NCI-H2029 treated with DMSO at 0.1 percent for 48 hours (cell line): Measurements from ENCODE around the gene PSPC1.
"Not testable (repeated sequence)": the region's sequence is repeated elsewhere in the genome, so short reads cannot be mapped to it uniquely, and the experiment has no call there.

ENCODE experiments used
- DNase-seq: peaks from one replicate; lab custom pipeline; 2025; lab: John Stamatoyannopoulos, UW

PSPC1 gene

DNA sequence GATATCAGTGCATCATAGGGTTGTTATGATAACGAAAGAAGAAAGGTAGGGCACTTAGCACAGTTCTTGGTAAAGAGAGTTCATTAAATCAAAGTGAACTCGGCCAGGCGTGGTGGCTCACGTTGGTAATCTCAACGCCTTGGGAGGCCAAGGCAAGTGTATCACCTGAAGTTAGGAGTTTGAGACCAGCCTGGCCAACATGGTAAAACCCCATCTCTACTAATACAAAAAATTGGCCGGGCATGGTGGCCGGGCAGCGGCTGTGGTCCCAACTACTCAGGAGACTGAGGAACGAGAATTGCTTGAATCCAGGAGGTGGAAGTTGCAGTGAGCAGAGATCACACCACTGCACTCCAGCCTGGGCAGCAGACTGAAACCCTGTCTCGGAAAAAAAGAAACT, 19.1 kb downstream of the PSPC1 start:
- DNase-seq, result no peak

DNA sequence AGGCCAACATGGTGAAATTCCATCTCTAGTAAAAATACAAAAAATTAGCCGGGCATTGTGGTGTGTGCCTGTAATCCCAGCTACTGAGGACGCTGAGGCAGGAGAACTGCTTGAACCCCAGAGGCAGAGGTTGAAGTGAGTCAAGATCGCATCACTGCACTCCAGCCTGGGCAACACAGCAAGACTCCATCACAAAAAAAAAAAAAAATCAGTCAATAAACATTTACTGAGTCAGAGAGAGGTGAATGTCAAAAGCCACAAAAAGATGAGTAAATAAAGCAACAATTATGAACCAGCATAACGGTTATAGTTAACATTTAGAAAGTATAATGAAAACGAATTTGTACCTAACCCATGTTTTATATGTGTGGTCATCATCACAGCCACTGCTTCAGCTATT, 23.1 kb downstream of the PSPC1 start:
- no peak for DNase-seq

DNA sequence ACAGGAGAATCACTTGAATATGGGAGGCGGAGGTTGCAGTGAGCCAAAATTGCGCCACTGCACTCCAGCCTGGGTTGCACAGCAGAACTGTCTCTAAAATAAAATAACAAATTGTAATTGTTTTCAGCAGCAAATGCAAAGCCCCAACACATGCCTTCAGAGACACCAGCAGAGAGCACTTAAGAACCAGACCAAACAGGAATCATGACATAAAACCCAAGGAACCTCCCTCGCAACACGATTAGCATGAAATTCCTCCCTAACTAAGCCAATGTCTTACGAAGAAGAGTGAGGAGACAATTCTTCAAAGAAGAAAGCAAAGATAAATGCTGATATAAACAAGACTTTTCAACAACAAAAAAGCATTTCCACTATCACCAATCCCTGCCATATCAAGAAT, 40.1 kb downstream of the PSPC1 start:
- no peak for DNase-seq

DNA sequence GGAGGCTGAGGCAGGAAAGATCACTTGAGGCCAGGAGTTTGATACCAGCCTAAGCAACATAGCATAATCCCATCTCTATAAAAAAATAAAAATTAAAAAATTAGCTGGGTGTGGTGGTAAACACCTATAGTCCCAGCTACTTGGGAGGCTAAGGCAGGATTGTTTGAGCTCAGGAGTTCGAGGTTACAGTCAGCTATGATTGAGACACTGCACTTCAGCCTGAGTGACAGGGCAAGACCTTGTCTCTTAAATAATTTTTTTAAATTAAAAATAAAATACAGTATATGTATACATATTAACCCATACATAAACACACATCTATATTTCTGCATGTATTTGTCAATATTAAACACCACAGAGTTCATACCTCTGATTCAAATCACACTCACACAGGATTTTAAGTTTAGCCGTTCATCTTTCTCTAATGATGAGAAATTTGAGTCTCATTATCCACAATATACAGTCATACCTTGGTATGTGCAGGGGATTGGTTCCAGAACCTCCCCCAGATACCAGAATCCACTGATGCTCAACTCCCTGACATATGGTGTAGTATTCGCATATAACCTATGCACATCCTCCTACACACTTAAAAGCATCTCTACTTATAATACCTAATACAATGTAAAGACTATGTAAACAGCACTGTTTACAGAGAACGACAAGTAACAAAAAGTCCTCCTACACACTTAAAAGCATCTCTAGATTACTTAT, 44.7 kb downstream of the PSPC1 start:
- no peak for DNase-seq

DNA sequence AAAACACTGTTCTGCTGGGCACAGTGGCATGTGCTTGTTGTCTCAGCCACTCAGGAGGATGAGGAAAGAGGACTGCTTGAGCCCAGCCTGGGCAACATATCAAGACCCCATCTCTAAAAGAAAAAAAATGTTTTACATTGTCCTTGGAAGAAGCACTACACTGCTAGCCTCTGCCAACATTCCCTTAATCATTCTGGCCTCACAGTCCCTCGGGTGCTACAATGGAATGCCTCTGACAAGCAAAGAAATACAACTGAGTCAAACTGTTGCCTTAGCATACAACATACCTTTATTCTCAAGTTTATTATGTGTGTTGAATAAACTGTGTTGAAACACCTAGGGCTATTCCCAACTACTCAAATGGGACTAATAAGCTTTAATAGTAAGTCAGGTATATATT, 56.1 kb downstream of the PSPC1 start:
- DNase-seq, result no peak

DNA sequence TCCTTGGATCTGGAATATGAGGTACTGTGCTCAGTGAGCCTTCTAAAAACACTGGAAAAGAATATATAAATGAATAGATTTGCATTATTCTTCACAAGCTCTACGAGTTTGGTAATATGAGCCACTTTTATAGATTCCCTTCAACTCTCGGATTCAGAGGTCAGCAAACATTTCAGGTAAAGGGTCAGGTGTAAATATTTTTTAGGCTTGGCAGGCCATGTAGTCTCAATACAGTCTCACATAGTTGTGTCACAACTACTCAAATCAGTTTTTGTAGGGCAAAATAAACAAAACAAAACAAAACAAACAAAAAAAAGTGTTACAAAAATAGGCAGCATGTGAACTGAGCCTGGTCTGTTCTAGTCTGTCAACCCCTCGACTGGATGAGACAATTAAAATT, 57.4 kb downstream of the PSPC1 start:
- DNase-seq, result no peak

DNA sequence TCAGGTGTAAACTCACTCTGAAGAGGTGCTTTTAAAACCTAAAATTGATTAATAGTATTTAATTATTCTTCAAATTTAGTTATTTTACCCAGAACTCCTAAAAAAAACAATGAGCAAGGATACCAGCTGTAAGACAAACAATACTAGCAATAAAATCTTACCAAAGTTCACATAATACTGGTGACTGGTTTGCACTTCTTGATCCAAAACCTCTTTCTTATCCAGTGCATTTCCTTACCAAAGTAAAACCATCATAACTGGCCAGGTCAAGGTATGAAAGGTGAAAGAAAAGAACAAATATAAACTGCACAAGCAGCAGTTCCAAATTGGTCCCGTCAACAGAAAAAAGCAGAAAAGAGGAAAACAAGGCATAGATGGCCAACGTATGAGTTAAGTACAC, 62.7 kb downstream of the PSPC1 start:
- DNase-seq, result no peak

DNA sequence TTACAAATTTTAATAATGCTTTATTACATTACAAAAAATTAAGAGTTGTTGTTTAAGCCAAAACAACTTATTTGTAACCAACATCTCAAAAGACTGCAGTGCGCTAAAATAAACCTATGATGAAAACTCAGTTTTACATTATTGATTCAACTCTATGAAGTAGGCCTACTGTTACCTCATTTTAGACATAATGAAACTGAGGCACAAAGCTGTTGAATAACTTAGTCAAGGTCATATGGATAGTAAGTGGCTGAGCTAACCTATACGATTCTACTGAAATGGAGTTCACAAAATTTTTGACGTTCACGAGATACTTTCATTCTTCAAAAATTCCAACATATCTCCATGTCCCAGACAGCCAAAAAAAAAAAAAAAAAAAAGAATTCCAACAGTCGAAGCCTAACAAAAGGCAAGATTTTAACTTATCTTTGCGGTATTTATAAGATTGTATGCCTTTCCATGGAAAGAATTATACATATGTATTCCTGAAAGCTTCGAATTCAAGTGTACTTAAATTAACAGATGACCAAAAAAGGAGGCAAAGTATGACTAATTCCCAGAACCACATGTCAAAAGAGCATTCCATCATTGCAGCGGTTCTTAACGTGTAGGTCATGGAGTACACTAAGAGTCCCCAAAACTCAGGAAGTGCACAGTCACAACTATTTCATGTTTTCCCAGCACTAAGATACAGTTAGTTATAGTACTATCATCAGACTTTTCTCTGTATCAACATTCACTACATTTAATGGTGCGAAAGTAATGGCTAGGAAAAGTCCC, 69.4 kb downstream of the PSPC1 start:
- DNase-seq, result no peak

DNA sequence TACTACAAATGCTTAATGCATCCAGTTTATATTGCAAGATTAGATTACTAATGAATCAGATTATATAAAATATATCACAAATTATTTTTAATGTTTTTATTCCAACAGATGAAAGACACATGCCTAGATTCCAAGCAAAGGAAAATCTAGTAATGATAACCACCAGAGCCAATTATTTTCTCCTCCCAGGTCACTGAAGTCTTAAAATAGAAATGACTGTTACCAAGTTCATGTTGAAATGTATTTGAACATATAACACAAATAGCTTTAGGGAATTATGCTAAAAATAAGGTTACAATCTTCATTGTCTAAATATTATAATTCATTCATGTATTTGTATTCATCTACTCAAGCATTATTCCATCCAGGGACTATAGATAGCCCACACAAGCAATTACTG, 73.0 kb downstream of the PSPC1 start:
- DNase-seq, result not testable (repeated sequence)

DNA sequence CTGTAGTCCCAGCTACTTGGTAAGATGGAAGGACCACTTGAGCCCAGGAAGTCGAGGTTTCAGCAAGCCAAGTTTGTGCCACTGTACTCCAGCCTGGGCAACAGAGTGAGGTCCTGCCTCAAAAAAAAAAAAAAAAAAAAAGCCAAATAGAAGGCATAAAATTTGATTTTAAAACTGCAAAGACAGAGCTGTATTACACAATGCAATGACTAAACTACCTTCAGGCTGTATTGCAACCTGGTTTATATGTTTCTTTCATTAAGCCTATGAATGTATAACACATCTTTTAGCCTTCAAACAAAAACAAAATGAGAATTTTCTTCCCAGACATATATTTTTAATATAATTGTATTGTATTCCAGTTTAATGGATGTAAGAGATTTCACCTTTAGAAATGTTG, 73.7 kb downstream of the PSPC1 start:
- not testable (repeated sequence) for DNase-seq

DNA sequence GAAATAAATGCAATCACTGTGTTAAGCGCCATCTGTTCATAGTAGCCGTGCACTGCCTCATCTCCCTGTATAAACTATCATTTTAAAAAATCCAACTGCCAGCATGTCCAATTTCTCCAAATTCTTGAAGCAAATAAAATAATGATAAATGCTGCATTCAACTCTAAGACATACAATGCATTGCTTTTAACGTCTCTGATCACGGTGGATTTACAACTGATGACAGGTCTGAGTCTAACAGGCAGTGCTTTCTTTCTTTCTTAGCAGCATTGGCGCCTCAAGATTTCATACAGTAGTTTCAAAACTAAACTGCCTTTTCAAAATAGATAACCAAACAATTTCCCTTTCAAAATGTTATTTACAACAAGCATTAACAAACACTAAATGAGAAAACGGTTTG, 78.5 kb downstream of the PSPC1 start:
- not testable (repeated sequence) for DNase-seq

DNA sequence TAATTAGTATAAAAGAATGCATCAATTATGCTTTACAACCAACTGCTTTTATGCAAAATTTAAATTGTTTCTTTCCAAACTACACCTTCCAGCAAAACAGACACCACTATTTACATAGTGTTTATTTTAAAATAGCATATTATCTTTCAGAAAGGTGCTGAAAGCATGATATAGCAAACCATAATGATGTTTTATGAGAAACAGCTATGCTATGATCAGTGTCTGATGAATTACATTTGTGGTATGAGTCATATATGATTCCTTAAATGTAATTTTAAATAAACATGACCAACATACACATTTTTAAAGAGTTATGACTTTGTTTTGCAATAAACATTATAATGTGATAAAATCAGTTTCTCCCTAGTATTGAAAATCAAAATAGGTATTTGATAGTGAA, 81.1 kb downstream of the PSPC1 start:
- not testable (repeated sequence) for DNase-seq

DNA sequence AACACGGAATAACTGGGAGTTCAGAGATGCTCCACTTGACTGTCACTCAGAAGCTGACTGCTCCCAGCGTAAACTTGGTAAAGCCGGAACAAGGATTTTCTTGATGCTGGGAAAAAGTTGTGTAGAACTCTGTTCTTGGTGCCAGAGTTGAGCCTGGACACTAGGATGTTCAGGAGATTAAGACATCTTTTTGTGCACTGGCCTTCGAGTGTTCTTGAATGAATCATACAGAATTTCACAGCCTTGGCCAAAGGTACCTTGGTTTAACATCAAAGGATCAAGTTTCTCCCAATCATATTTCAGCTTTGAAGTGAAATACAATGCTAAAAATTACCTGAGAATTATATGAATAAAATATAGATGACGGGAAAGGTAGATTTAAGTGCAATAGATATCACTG, 81.8 kb downstream of the PSPC1 start:
- not testable (repeated sequence) for DNase-seq

DNA sequence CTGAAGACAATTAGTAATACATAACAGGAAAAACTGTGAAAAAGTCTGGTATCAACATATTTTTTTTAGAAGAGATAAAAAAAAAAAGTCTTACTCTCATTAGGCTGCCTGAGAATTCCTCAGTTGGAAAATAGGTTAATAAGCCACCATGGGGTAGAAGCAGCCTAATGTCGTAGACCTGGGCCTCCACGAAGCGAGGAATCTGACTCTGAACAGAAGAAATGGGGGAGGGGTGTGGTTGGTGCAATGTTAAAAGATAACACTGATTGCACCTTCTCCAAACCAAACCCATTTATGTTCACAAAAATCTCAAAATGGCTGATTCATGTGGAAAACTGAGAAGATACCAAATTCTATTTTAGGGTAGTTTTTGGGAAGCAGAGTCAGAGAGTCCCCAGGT, 86.9 kb downstream of the PSPC1 start:
- no peak for DNase-seq

DNA sequence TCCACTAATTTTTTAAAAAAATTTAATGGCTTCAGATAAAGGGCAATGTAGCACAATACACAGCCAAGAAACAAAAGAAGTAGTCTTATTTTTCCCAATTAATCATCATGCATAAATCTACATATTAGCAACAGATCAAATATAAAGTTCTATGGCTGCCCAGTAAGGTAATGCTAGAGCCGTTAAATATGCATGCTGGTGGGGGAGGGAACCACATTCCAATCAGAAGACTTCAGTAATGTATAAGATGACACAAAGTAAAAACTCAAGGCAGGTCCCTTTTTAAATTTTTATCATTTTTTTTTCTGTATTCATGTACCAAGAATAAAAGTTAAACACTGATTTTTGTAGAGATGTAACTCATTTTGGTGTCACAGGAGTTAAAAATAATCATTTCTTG, 87.3 kb downstream of the PSPC1 start:
- no peak for DNase-seq

DNA sequence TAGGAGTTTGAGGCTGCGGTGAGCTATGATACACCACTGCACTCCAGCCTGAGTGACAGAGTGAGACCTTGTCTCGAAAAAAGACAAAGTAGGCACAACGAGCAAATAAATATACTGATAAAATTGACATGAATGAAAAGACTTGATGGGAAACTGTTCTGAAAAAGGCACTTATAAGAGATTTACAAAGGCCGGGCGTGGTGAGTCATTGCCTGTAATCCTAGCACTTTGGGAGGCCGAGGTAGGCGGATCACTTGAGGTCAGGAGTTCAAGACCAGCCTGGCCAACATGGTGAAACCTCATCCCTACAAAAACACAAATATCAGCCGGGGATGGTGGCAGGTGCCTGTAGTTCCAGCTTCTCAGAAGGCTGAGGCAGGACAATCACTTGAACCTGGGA, 91.3 kb downstream of the PSPC1 start:
- DNase-seq, result not testable (repeated sequence)

DNA sequence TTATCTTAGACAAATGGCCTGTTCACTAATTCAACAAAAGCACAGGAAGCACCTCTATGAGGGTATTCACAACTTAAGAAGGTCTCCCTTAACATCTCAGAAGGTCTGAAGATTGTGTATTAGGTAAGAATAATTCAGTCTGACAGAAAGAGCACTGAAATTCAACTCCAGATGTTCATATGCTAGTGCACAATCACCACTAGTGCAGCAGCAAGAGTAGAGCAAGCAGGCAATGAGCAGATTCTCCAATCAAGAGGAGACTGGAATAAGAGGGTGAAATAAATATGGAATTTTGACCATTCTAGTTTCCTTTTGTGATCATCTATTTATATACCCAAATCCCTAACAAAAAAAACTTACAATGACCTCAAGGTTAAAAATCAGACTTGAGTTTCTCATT, 97.3 kb downstream of the PSPC1 start:
- DNase-seq, result no peak

DNA sequence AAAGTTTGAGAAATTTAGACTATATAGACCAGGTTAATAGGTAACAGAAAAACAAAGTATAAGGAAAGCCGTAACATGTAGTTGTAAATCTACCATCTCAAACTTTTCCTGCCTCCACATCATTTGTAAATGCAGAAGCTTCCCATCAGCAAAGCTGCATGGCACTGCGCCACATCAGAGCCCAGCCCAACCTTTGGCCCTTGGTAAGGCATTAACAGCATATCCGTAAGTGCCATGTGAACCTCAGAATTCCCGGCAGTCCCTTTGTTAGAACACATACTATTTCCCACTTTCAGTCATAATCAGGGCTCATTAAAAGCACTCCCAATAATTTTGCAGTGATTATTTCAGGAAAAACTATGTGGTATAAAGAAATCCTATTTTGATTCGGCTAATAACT, 97.7 kb downstream of the PSPC1 start:
- no peak for DNase-seq

DNA sequence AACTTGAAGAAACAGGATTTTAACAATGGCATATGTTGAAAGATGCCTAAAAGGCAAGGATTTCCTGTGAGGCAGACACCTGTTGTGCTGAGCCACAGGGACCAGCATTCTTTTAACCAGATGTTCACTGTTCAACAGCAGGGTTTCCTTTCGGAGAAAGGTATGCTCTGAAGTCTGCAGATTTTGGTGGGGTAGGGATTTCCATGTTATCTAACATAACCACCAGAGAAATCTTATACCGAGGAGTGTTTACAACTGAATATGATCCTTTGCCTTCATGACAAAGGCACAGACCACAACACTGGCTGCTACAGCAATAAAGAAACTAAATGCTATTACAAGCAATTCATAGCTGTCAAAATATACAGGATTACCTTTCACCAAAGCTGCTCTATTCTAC, 101.2 kb downstream of the PSPC1 start:
- no peak for DNase-seq

DNA sequence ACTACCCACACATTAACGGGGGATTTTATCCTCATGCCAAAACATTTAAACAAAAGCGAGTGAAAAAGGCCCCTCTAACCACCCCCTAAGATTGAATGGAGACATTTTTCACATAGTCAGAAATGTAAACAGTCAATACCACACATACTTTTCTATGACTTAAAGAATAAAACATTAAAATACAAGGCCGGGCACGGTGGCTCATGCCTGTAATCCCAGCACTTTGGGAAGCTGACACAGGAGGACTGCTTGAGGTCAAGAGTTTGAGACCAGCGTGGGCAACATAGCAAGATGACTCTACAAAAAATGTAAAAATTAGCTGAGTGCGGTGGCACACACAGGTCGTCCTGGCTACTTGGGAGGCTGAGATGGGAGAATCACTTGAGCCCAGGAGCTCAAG, 102.0 kb downstream of the PSPC1 start:
- DNase-seq, result no peak

DNA sequence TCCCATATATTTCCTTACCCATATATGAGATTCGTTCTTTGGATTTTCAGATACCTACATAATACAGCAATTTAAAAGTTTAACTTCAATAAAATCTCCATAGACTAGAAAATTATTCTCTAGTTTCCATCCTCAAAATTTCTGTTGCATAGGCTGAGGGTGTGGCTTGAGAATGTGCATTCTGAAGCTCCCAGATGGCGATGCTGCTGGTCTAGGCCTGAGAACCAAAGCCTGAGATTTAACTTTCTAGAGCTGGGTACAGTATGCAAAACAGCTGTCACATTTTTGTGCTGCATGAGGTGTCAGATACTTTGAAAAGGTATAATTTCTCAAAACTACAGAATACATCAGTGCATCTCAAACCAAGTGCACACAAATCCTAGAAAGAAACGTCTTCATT, 106.6 kb downstream of the PSPC1 start:
- DNase-seq, result no peak

DNA sequence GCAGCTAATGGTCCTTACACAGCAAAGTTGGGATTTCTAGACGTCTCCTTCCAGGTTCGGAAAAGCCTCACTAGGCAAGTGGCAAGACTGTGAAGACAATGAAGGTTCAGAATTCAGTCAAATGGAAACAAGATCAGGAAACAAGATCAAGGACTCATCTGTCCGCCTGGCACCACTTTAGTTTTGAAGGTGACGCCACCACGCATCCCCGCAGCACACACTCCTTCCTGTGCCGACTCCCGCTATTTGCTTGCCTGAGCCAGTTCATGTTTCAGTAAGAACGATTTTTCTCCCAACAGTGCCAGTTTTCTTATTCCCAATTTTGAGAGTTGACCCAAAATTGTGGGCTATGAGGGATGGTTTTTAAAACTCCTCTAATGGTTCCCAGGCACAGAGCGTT, 107.8 kb downstream of the PSPC1 start:
- no peak for DNase-seq

DNA sequence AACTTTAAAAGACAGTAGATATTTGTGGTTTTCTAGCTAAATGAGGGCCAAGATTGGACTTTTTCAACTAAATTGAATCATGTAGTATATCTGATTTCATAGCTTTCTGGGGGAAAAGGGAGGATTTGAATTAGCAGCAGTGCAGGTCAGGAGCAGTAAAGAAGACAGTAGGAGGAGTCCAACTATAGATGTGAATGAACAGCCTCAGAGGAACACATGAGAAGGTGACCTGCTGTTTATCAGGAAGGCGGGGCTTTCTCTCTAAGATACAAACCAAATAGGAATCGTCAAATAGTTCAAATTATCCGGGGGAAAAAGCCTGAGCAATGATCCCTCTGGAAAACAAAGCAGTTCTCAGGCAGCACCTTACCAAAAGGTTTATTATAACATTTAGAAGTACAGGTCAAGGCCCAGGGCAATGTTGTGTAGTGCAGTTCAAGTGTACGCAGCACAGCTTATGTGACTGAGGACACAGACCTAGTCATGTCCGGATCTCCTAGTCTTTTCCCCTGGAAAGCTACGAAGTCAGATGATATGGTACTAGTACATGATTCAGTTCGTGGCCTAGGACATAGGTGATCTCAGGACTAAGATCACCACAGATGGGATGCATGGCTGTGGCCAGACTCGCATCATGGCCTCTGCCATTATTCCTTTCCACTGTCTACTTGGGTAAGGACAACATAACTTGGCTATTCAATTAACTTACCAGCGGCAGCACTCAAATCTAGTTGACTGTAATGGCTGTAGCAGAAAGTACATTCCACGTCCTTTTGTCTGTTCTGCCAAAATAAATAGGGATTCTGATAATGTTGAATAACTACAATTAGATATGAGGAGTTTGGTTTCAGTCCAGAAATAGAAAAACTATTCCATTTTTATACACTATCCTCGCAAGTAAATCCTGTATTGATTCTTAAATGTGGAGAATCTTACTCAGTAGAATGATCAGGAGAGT, 109.0 kb downstream of the PSPC1 start:
- no peak for DNase-seq
